HEK293 (cell line): ENCODE data around the gene GTF2F1.
A peak's percentile ranks its signal among the peaks of the same experiment; 100 is the strongest.

ENCODE experiments used
- BCL11B ChIP-seq: fragments of 450-650 bp; formaldehyde crosslinking; IDR thresholded peaks from 2 replicates; pipeline ENCODE4 v1.5.1; 2016; ENCODE audit warnings: low read depth, missing biosample characterization, missing genetic modification characterization
- IKZF3 ChIP-seq: fragments of 450-650 bp; IDR thresholded peaks from 2 replicates; pipeline ENCODE4 v1.5.0; 2018; ENCODE audit warnings: missing biosample characterization, mild to moderate bottlenecking, missing genetic modification characterization, moderate library complexity
- KLF16 ChIP-seq: fragments of 450-650 bp; formaldehyde crosslinking; IDR thresholded peaks from 2 replicates; pipeline ENCODE4 v1.5.1; 2017; ENCODE audit warnings: missing biosample characterization, missing genetic modification characterization
- KLF9 ChIP-seq: fragments of 450-650 bp; formaldehyde crosslinking; IDR thresholded peaks from 2 replicates; pipeline ENCODE4 v1.5.1; 2016; ENCODE audit warnings: missing biosample characterization, missing genetic modification characterization, low read depth
- SETDB1 ChIP-seq: IDR thresholded peaks from one replicate; pipeline ENCODE4 v1.6.1; 2017; ENCODE audit warnings: mild to moderate bottlenecking, low read length, moderate library complexity, mixed read lengths; ENCODE audit not compliant: insufficient read length
- SP3 ChIP-seq: fragments of 450-650 bp; formaldehyde crosslinking; IDR thresholded peaks from 2 replicates; pipeline ENCODE4 v1.5.1; 2016; ENCODE audit warnings: missing biosample characterization, missing genetic modification characterization
- ZBTB7A ChIP-seq: fragments of 450-650 bp; formaldehyde crosslinking; IDR thresholded peaks from 2 replicates; pipeline ENCODE4 v1.5.1; 2016; ENCODE audit warnings: low read depth, missing biosample characterization, missing genetic modification characterization
- ZFHX2 ChIP-seq: fragments of 450-650 bp; formaldehyde crosslinking; conservative IDR thresholded peaks from 2 replicates; pipeline ENCODE4 v1.5.1; 2016; ENCODE audit warnings: missing biosample characterization, missing genetic modification characterization
- ZNF157 ChIP-seq: fragments of 450-650 bp; formaldehyde crosslinking; IDR thresholded peaks from 2 replicates; pipeline ENCODE4 v1.5.1; 2016; ENCODE audit warnings: missing biosample characterization, missing genetic modification characterization
- ZNF214 ChIP-seq: fragments of 450-650 bp; formaldehyde crosslinking; IDR thresholded peaks from 2 replicates; pipeline ENCODE4 v1.5.1; 2017; ENCODE audit warnings: missing biosample characterization, mild to moderate bottlenecking, missing genetic modification characterization, borderline replicate concordance
- ZNF302 ChIP-seq: fragments of 450-650 bp; formaldehyde crosslinking; IDR thresholded peaks from 2 replicates; pipeline ENCODE4 v1.5.1; 2016; ENCODE audit warnings: missing biosample characterization, missing genetic modification characterization, low read depth
- ZNF335 ChIP-seq: fragments of 450-650 bp; formaldehyde crosslinking; conservative IDR thresholded peaks from 2 replicates; pipeline ENCODE4 v1.5.1; 2016; ENCODE audit warnings: missing biosample characterization, missing genetic modification characterization
- ZNF366 ChIP-seq: fragments of 450-650 bp; formaldehyde crosslinking; conservative IDR thresholded peaks from 2 replicates; pipeline ENCODE4 v1.5.1; 2016; ENCODE audit warnings: missing biosample characterization, missing genetic modification characterization
- ZNF621 ChIP-seq: fragments of 450-650 bp; formaldehyde crosslinking; IDR thresholded peaks from 2 replicates; pipeline ENCODE4 v1.5.1; 2017; ENCODE audit warnings: missing biosample characterization, missing genetic modification characterization
- ZNF623 ChIP-seq: fragments of 450-650 bp; formaldehyde crosslinking; IDR thresholded peaks from 2 replicates; pipeline ENCODE4 v1.5.1; 2016; ENCODE audit warnings: missing biosample characterization, missing genetic modification characterization
- ZXDB ChIP-seq: fragments of 450-650 bp; formaldehyde crosslinking; IDR thresholded peaks from 2 replicates; pipeline ENCODE4 v1.5.1; 2016; ENCODE audit warnings: missing biosample characterization, missing genetic modification characterization
- TF ChIP-seq, protein P1 (sequence below): fragments of 450-650 bp; formaldehyde crosslinking; conservative IDR thresholded peaks from 2 replicates; pipeline ENCODE4 v1.5.1; 2016; ENCODE audit warnings: low read depth, missing biosample characterization, missing genetic modification characterization
- TF ChIP-seq, protein P2 (sequence below): fragments of 450-650 bp; formaldehyde crosslinking; IDR thresholded peaks from 2 replicates; pipeline ENCODE4 v1.5.1; 2016; ENCODE audit warnings: missing biosample characterization, missing genetic modification characterization, low read depth
- TF ChIP-seq, protein P3 (sequence below): fragments of 450-650 bp; formaldehyde crosslinking; IDR thresholded peaks from 2 replicates; pipeline ENCODE4 v1.5.1; 2017; ENCODE audit warnings: missing biosample characterization, mild to moderate bottlenecking, missing genetic modification characterization, moderate library complexity
- TF ChIP-seq, protein P4 (sequence below): fragments of 450-650 bp; formaldehyde crosslinking; IDR thresholded peaks from 2 replicates; pipeline ENCODE4 v1.5.1; 2017; ENCODE audit warnings: missing biosample characterization, missing genetic modification characterization
- TF ChIP-seq, protein P5 (sequence below): fragments of 450-650 bp; formaldehyde crosslinking; optimal IDR thresholded peaks from 2 replicates; pipeline ENCODE3; 2016; ENCODE audit warnings: missing biosample characterization, mild to moderate bottlenecking, missing genetic modification characterization
- TF ChIP-seq, protein P6 (sequence below): fragments of 450-650 bp; formaldehyde crosslinking; IDR thresholded peaks from 2 replicates; pipeline ENCODE4 v1.5.1; 2016; ENCODE audit warnings: missing biosample characterization, missing genetic modification characterization
- TF ChIP-seq, protein P7 (sequence below): fragments of 450-650 bp; formaldehyde crosslinking; IDR thresholded peaks from 2 replicates; pipeline ENCODE4 v1.5.1; 2017; ENCODE audit warnings: missing biosample characterization, missing genetic modification characterization

GTF2F1 gene

DNA sequence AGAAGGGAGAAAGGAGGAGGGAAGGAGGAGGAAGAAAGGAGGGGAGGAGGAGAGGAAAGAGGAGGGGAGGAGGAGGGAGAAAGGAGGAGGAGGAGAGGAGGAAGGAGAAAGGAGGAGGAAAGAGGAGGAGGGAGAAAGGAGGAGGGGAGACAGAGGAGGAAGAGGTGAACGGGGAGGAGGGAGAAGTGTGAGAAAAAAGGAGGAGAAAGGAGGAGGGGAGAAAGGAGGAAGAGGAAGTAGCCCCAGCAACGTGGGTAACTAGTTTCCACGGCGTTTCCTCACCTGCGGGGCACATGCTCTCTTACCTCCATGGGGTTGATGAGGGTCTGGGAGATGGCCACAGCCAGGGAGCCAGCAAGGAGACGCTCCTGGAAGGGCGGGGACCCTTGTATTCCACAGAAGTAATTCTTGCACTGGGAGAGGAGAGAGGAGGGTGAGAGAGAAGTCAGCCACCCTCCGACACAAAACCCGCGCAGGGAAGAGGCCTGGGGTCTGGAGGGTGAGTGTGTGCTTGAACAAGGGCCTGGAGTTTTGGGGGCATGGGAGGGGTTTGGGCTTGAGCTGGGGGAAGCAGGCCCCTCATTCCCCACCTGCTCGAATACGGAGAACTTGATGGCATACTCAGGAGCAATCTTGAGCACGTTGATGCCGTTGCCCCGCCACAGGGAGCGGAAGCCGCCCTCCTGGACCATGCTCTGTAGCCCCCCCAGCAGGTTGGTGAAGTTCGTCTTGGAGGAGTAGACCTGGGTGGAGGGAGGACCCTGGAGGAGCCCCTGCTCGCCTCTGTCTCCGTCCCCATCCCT lies 36.7 kb upstream of the GTF2F1 start (continued):
- TF ChIP-seq ZNF621 (tag by site-specific recombination) = no peak
- peak; percentile 93 for TF ChIP-seq SP3
- no peak for TF ChIP-seq KLF9 (tag by site-specific recombination)
- TF ChIP-seq ZNF335 (tag by site-specific recombination) = no peak
- TF ChIP-seq KLF16 = no peak
- no peak for TF ChIP-seq ZNF302
- TF ChIP-seq, protein P1, sequence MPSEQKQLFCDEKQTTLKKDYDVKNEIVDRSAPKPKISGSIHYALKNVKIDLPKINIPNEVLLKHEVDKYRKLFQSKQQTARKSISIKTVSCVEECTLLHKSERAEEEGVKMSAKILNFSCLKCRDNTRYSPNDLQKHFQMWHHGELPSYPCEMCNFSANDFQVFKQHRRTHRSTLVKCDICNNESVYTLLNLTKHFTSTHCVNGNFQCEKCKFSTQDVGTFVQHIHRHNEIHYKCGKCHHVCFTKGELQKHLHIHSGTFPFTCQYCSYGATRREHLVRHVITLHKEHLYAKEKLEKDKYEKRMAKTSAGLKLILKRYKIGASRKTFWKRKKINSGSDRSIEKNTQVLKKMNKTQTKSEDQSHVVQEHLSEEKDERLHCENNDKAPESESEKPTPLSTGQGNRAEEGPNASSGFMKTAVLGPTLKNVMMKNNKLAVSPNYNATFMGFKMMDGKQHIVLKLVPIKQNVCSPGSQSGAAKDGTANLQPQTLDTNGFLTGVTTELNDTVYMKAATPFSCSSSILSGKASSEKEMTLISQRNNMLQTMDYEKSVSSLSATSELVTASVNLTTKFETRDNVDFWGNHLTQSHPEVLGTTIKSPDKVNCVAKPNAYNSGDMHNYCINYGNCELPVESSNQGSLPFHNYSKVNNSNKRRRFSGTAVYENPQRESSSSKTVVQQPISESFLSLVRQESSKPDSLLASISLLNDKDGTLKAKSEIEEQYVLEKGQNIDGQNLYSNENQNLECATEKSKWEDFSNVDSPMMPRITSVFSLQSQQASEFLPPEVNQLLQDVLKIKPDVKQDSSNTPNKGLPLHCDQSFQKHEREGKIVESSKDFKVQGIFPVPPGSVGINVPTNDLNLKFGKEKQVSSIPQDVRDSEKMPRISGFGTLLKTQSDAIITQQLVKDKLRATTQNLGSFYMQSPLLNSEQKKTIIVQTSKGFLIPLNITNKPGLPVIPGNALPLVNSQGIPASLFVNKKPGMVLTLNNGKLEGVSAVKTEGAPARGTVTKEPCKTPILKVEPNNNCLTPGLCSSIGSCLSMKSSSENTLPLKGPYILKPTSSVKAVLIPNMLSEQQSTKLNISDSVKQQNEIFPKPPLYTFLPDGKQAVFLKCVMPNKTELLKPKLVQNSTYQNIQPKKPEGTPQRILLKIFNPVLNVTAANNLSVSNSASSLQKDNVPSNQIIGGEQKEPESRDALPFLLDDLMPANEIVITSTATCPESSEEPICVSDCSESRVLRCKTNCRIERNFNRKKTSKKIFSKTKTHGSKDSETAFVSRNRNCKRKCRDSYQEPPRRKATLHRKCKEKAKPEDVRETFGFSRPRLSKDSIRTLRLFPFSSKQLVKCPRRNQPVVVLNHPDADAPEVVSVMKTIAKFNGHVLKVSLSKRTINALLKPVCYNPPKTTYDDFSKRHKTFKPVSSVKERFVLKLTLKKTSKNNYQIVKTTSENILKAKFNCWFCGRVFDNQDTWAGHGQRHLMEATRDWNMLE (tag by site-specific recombination) = no peak
- TF ChIP-seq ZFHX2 (tag by site-specific recombination) = peak; percentile 42; the same call in 1 of the 2 replicates
- no peak for TF ChIP-seq BCL11B (tag by site-specific recombination)
- TF ChIP-seq, protein P2, sequence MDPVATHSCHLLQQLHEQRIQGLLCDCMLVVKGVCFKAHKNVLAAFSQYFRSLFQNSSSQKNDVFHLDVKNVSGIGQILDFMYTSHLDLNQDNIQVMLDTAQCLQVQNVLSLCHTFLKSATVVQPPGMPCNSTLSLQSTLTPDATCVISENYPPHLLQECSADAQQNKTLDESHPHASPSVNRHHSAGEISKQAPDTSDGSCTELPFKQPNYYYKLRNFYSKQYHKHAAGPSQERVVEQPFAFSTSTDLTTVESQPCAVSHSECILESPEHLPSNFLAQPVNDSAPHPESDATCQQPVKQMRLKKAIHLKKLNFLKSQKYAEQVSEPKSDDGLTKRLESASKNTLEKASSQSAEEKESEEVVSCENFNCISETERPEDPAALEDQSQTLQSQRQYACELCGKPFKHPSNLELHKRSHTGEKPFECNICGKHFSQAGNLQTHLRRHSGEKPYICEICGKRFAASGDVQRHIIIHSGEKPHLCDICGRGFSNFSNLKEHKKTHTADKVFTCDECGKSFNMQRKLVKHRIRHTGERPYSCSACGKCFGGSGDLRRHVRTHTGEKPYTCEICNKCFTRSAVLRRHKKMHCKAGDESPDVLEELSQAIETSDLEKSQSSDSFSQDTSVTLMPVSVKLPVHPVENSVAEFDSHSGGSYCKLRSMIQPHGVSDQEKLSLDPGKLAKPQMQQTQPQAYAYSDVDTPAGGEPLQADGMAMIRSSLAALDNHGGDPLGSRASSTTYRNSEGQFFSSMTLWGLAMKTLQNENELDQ (tag by site-specific recombination) = no peak
- 0 out of 2 replicates have a peak, but pooled peaks have one; percentile 42 for TF ChIP-seq ZBTB7A (tag by site-specific recombination)
- TF ChIP-seq, protein P3, sequence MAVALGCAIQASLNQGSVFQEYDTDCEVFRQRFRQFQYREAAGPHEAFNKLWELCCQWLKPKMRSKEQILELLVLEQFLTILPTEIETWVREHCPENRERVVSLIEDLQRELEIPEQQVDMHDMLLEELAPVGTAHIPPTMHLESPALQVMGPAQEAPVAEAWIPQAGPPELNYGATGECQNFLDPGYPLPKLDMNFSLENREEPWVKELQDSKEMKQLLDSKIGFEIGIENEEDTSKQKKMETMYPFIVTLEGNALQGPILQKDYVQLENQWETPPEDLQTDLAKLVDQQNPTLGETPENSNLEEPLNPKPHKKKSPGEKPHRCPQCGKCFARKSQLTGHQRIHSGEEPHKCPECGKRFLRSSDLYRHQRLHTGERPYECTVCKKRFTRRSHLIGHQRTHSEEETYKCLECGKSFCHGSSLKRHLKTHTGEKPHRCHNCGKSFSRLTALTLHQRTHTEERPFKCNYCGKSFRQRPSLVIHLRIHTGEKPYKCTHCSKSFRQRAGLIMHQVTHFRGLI (tag by site-specific recombination) = no peak
- TF ChIP-seq, protein P4, sequence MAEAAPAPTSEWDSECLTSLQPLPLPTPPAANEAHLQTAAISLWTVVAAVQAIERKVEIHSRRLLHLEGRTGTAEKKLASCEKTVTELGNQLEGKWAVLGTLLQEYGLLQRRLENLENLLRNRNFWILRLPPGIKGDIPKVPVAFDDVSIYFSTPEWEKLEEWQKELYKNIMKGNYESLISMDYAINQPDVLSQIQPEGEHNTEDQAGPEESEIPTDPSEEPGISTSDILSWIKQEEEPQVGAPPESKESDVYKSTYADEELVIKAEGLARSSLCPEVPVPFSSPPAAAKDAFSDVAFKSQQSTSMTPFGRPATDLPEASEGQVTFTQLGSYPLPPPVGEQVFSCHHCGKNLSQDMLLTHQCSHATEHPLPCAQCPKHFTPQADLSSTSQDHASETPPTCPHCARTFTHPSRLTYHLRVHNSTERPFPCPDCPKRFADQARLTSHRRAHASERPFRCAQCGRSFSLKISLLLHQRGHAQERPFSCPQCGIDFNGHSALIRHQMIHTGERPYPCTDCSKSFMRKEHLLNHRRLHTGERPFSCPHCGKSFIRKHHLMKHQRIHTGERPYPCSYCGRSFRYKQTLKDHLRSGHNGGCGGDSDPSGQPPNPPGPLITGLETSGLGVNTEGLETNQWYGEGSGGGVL = no peak
- TF ChIP-seq, protein P5, sequence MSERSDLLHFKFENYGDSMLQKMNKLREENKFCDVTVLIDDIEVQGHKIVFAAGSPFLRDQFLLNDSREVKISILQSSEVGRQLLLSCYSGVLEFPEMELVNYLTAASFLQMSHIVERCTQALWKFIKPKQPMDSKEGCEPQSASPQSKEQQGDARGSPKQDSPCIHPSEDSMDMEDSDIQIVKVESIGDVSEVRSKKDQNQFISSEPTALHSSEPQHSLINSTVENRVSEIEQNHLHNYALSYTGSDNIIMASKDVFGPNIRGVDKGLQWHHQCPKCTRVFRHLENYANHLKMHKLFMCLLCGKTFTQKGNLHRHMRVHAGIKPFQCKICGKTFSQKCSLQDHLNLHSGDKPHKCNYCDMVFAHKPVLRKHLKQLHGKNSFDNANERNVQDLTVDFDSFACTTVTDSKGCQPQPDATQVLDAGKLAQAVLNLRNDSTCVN (tag by site-specific recombination) = no peak
- no peak for TF ChIP-seq IKZF3 (tag by site-specific recombination)
- TF ChIP-seq ZNF623 (tag by site-specific recombination) = no peak
- no peak for TF ChIP-seq ZNF157 (tag by site-specific recombination)
- peak; percentile 70; the same call in 1 of the 2 replicates for TF ChIP-seq ZNF214 (tag by site-specific recombination)
- TF ChIP-seq, protein P6, sequence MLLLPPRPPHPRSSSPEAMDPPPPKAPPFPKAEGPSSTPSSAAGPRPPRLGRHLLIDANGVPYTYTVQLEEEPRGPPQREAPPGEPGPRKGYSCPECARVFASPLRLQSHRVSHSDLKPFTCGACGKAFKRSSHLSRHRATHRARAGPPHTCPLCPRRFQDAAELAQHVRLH (tag by site-specific recombination) = no peak
- no peak for TF ChIP-seq SETDB1
- TF ChIP-seq ZNF366 = peak; percentile 96
- TF ChIP-seq, protein P7, sequence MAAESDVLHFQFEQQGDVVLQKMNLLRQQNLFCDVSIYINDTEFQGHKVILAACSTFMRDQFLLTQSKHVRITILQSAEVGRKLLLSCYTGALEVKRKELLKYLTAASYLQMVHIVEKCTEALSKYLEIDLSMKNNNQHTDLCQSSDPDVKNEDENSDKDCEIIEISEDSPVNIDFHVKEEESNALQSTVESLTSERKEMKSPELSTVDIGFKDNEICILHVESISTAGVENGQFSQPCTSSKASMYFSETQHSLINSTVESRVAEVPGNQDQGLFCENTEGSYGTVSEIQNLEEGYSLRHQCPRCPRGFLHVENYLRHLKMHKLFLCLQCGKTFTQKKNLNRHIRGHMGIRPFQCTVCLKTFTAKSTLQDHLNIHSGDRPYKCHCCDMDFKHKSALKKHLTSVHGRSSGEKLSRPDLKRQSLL = no peak
- TF ChIP-seq ZXDB = no peak
